ENCODE measurements around the gene M1AP. TPM values are rescaled to one million over a fixed set of nuclear protein-coding genes. Genes with fewer than 3 reads are reported as not detected.

M1AP gene
- polyA plus RNA-seq, 1 donor (not counting 4 experiments of a cell fraction or from before 2014, with no cell fraction given): 0.21 TPM

DNA sequence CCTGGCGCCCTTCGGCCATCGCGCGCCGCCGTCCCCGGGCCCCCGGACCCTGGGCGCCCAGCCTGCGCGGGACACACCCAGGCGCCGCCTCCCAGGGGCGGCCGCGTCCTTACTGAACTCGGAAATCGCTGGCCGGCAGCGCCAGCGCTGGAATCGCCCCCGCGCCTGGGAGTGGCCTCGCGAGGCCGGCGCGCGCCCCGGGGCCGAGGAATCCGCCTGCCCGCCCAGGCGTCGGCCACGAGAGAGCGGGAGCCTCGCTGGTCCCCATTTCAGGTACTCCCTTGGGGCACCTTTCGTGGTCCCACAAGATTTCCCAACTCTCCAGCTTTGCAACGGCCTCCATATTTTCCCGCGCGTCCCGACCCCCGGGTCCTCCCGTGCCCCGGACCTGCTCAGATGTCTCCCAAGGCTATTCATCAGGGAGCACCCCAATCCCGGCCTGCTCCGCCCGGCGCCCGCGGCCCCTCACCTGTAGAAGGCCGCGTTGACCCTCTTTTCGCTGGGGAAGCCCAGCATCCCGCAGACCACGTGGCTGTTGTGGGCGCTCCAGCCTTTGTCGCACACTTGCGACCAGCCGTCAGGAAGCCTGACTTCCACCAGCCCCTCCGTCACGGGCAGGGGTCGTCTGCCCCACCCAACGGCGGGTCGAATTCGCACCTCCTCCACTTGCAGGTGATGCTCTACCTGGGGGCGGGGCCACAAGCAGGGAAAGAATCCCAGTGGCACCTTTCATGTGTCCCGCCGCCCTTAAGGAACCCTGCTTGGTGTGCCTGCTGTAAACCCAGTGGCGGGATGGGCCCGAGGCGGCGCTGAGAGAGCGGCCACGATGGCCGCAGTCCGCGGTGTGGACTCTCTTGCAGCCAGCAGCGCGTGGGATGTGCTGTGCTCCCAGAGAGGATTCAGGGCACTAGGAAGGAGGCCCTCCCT, 99.0 kb downstream of the M1AP start:
- dilution Hi-C loops (cut with MboI; ENCODE audit: extremely low pct_ligation_motif_present, low sequenced_read_pairs): no loop called here
- Histone ChIP-seq H3K4me3 (ENCODE audit: control insufficient read depth in 2 of 3, extremely low read depth in 1 of 3, insufficient read depth in 2 of 3, low read depth in 1 of 3, low read length in 3 of 3) (peak overlapping the region; percentile 39 to 70 (median 69)), H3K9ac (ENCODE audit: control insufficient read depth, extremely low read depth, insufficient read depth, low read length) (peak overlapping the region; percentile 56), H3K4me2 (ENCODE audit: control insufficient read depth, extremely low read depth, insufficient read depth, low read depth, low read length) (peak overlapping the region; percentile 87), H3K79me2 (ENCODE audit: control insufficient read depth, insufficient read depth, low read length) (no peaks in the 10 kb centered on the region), H3K27ac (ENCODE audit: control insufficient read depth, insufficient read depth, low read length) (no peak overlapping the region), H2AFZ (ENCODE audit: control insufficient read depth, low read length) (peak overlapping the region; percentile 87), H3K9me1 (ENCODE audit: control insufficient read depth, extremely low read depth, insufficient read depth, low read length) (no peaks in the 10 kb centered on the region), H4K20me1 (ENCODE audit: control insufficient read depth, extremely low read depth, insufficient read depth, low read length) (no peaks in the 10 kb centered on the region), H3K27me3 (ENCODE audit: control insufficient read depth, extremely low read depth, insufficient read depth, low read length) (peaks cover 2% of the 10 kb centered on the region), H3K36me3 (ENCODE audit: control insufficient read depth in 2 of 2, extremely low read depth in 1 of 2, insufficient read depth in 2 of 2, low read length in 2 of 2) (no peaks in the 10 kb centered on the region), H3K9me3 (ENCODE audit: control insufficient read depth, low read depth, low read length) (no peaks in the 10 kb centered on the region), H3K4me1 (ENCODE audit: control insufficient read depth, extremely low read depth, insufficient read depth, low read length) (peaks cover 12% of the 10 kb centered on the region)
- TF ChIP-seq EZH2 (IDR thresholded peaks at IDR 0.05; ENCODE audit: low read length): peak; percentile 31
- TF ChIP-seq, protein P1, sequence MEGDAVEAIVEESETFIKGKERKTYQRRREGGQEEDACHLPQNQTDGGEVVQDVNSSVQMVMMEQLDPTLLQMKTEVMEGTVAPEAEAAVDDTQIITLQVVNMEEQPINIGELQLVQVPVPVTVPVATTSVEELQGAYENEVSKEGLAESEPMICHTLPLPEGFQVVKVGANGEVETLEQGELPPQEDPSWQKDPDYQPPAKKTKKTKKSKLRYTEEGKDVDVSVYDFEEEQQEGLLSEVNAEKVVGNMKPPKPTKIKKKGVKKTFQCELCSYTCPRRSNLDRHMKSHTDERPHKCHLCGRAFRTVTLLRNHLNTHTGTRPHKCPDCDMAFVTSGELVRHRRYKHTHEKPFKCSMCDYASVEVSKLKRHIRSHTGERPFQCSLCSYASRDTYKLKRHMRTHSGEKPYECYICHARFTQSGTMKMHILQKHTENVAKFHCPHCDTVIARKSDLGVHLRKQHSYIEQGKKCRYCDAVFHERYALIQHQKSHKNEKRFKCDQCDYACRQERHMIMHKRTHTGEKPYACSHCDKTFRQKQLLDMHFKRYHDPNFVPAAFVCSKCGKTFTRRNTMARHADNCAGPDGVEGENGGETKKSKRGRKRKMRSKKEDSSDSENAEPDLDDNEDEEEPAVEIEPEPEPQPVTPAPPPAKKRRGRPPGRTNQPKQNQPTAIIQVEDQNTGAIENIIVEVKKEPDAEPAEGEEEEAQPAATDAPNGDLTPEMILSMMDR (optimal IDR thresholded peaks at IDR 0.05 in 1 of 3, IDR thresholded peaks at IDR 0.05 in 1 of 3, conservative IDR thresholded peaks at IDR 0.05 in 1 of 3; ENCODE audit: extremely low read depth in 1 of 3, insufficient read depth in 2 of 3, low read length in 3 of 3): no peak
- DNase-seq (ENCODE audit: low read depth, low spot score) (no peak), FAIRE-seq (no peak)

DNA sequence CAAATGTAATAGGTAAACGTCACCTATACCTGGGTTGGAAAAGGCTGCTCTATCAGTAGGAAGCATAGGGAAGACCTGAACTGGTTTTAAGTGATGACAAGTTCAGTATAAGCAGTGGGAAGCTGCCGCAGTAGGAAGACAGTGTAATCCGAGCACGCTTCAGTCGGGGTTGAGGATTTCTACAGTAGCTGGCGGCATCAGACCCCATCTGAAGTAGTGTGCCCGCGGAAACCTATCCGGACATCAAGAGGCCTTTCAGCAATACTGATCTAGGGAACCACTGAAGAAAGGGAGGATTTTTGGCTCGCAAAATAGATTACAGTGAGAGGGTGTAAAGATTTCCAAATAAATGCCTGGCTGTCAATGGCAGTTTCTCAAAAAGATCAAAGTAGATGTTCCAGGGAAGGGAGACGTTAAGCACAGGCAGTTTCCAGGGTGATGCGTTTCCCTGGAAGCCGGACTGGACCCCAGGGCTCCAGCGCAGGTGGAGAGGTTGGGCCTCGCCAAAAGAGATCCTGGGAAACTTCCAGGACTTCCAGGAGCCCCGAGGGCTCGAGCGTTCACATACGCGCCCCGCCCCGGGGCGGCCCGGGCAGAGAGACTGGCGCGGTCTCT, 99.7 kb downstream of the M1AP start:
- H3K9ac ChIP-seq (ENCODE audit: control insufficient read depth, extremely low read depth, insufficient read depth, low read length): peak overlapping the region; percentile 56
- dilution Hi-C loops (cut with MboI; ENCODE audit: extremely low pct_ligation_motif_present, low sequenced_read_pairs): no loop called here
- no peaks in the 10 kb centered on the region for H3K79me2 ChIP-seq (ENCODE audit: control insufficient read depth, insufficient read depth, low read length)
- no peaks in the 10 kb centered on the region for H4K20me1 ChIP-seq (ENCODE audit: control insufficient read depth, extremely low read depth, insufficient read depth, low read length)
- peak overlapping the region; percentile 87 for H3K4me2 ChIP-seq (ENCODE audit: control insufficient read depth, extremely low read depth, insufficient read depth, low read depth, low read length)
- no peaks in the 10 kb centered on the region for H3K9me1 ChIP-seq (ENCODE audit: control insufficient read depth, extremely low read depth, insufficient read depth, low read length)
- TF ChIP-seq, protein P1 (optimal IDR thresholded peaks at IDR 0.05 in 1 of 3, IDR thresholded peaks at IDR 0.05 in 1 of 3, conservative IDR thresholded peaks at IDR 0.05 in 1 of 3; ENCODE audit: extremely low read depth in 1 of 3, insufficient read depth in 2 of 3, low read length in 3 of 3): no peak
- TF ChIP-seq EZH2 (IDR thresholded peaks at IDR 0.05; ENCODE audit: low read length): no peak
- no peaks in the 10 kb centered on the region for H3K27me3 ChIP-seq (ENCODE audit: control insufficient read depth, extremely low read depth, insufficient read depth, low read length)
- no peak for DNase-seq (ENCODE audit: low read depth, low spot score)
- H2AFZ ChIP-seq (ENCODE audit: control insufficient read depth, low read length): peak overlapping the region; percentile 77
- no peak overlapping the region for H3K27ac ChIP-seq (ENCODE audit: control insufficient read depth, insufficient read depth, low read length)
- H3K4me3 ChIP-seq (ENCODE audit: control insufficient read depth in 2 of 3, extremely low read depth in 1 of 3, insufficient read depth in 2 of 3, low read depth in 1 of 3, low read length in 3 of 3): peak overlapping the region; percentile 39 to 70 (median 69)
- peaks cover 12% of the 10 kb centered on the region for H3K4me1 ChIP-seq (ENCODE audit: control insufficient read depth, extremely low read depth, insufficient read depth, low read length)
- FAIRE-seq: no peak
- no peaks in the 10 kb centered on the region for H3K9me3 ChIP-seq (ENCODE audit: control insufficient read depth, low read depth, low read length)
- H3K36me3 ChIP-seq (ENCODE audit: control insufficient read depth in 2 of 2, extremely low read depth in 1 of 2, insufficient read depth in 2 of 2, low read length in 2 of 2): no peaks in the 10 kb centered on the region
